Cardiac septum (tissue), 1 donor: Measurements from ENCODE around the gene ATP8B3. TPM values are rescaled to one million over a fixed set of nuclear protein-coding genes. Genes with fewer than 3 reads are reported as not detected.

Source experiments
- DNase-seq: peaks from one replicate; pipeline ENCODE4 v3.0.0-alpha.2; 2020; ENCODE audit warnings: low spot score
- intact Hi-C: fragments of 100-400 bp; cut with DNase I; formaldehyde crosslinking; loops from one replicate; pipeline ENCODE4 v1.14.0; 2022
- total RNA-seq: library from RNA; stranded (reverse); fragmentation: NEBNext Ultra II Directional; extraction: Animal tissue kit (Norgen Biotek cat#: 25700); gene quantifications from one replicate; pipeline ENCODE4 v1.2.1, GENCODE V29; 2021
- donor health status: DM: no; HTN: no; CAD: no.

Gene ATP8B3
- total RNA-seq, 1 donor from 2014 or later = 0.78 TPM

DNA sequence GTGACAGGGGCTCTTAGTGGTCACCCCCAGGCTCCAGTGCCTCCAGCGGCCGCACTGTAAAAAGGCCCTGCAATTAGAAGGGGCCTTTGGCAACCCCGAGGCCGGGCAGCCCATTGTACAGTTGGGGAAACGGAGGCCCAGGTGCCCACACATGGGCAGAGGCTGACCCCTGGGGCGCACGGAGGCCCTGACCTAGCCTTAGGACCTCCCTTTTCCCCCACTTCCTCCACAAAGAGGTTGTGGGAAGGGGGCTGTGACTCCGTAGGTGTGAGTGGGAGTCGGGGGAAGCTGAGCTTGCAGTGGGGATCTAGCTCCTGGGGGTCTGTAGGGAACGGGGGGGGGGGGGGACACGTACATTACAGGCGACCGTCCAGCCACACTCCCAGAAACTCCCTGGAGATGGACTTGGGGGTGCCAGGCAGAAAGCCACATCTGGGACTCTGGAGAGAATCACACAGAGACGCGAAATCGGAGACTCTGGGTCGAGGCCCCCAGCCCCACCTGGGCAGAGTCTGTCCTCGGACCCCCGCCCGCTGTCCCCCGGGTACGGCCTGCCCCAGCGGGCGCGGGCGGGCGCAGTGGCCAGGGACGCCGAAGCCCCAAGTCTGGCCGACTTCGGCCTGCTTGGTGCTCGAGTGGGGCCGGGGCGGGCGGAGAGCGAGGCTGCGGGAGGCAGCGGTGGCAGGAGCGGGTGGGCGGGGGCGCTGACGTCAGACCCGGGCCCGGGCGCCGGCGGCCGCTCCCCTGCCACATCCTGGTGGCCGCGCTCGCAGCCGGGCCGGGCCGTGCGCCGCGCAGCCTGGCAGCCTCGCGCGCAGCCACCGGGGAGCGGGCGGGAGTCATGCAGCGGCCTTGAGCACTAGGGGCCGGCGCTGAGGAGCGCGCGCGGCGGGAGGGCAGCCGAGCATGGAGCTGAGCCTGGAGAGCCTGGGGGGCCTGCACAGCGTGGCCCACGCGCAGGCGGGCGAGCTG lies 59.0 kb downstream of the ATP8B3 start, which contains the start of gene ONECUT3:
Gene ONECUT3 (plus strand): TSS at position 750 of the 972 bp plus-strand sequence. CDS start 157 bp downstream, at position 907.
- intact Hi-C loops = no loop called here
- no peak for DNase-seq

DNA sequence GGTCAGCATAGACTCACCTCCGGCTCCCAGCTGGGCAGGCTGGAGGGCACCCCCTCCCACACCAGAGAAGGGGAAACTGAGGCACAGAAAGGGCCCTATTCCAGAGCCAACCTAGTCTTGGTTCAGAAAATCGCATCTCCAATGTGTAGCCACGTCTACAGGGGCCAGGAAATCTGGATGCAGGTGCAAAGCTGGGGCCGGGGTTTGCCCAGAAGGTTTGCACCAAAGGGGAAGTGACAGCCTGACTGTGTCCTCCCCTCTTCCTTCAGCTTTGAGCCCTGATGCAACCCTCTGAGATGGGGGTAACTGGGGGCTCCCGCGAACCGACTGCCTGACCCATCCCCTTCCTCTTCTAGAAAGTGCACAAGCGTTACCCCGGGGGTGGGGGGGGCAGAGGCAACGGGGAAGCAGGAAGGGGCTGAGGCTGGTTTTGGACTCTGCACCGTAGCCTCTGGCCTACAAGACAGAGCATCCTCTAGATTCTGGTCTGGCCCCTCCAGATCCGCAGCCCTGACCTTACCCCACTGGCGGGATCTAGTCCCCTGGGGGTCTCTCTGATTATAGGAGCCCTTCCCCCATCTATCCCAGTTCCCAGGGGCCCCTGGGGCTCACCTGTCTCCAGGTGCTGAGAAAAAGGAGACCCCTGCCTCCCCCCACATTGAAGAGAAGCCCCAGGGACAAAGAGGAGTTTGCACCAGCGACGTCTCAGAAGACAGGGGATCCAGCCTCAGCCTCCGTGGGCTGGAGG lies 59.9 kb downstream of the ATP8B3 start:
- intact Hi-C loops = no loop called here
- no peak for DNase-seq

DNA sequence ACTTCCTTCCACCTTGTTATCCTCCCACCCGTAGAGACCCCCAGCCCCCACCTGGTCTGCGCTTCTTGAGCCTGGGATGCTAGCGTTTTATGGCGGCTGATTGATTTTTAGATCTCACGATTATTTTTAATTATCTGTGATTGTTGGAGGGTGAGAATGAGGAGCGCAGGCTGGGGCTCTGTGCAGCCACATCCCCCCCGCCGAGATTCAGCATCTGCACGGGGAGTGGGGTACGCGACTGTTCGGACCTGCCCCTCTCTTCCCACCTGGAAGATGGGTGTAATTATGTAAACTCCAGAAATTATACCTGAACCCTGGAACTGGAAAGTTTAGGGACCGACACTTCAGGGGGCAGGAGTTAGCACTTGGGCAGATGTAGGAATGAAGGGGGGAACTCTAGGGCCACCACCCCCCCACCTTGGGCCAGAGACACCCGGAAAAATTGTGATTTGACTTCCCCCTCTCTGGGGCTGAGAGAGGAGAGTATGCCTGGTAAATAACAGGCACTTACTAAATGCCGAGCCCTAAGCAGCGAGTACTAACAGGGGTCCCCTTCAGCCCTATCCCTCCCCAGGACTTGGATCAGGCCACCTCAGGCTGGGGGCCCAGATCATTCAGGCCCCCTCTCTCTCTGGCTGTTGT lies 60.6 kb downstream of the ATP8B3 start:
- no peak for DNase-seq
- intact Hi-C loops = no loop called here

DNA sequence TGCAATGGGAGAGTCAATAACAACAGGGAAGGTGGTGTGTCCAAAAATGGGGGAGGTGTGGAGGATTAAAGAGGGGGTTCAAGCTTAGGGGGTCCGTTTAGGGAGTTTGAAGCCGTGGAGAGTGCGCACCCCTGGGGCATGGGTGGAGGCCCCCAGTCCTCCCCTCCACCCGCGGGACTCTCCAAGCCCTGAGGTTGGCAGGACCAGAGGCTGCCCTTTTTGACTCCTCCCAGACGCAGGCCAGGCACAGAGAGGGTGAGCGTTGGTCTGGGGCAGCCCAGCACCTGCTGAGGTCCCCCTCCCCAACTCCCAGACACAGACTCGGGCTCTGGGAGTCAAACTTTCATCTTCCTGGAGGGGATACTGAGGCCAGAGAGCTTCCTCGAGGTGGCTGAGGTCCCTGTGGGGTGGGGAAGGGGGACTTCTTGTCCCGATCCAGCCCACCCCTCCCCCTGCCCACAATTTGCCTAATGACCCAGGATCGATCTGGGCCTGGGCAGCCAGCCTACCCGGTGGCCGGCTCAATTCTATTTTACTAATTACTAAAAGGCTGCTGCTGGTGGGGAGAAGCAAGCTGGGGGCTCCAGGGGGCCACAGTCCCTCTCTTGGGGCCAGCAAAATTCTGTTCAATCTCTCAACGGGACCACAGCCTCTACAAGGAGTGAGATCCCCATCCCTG lies 61.6 kb downstream of the ATP8B3 start:
- no peak for DNase-seq
- intact Hi-C loops = no loop called here

DNA sequence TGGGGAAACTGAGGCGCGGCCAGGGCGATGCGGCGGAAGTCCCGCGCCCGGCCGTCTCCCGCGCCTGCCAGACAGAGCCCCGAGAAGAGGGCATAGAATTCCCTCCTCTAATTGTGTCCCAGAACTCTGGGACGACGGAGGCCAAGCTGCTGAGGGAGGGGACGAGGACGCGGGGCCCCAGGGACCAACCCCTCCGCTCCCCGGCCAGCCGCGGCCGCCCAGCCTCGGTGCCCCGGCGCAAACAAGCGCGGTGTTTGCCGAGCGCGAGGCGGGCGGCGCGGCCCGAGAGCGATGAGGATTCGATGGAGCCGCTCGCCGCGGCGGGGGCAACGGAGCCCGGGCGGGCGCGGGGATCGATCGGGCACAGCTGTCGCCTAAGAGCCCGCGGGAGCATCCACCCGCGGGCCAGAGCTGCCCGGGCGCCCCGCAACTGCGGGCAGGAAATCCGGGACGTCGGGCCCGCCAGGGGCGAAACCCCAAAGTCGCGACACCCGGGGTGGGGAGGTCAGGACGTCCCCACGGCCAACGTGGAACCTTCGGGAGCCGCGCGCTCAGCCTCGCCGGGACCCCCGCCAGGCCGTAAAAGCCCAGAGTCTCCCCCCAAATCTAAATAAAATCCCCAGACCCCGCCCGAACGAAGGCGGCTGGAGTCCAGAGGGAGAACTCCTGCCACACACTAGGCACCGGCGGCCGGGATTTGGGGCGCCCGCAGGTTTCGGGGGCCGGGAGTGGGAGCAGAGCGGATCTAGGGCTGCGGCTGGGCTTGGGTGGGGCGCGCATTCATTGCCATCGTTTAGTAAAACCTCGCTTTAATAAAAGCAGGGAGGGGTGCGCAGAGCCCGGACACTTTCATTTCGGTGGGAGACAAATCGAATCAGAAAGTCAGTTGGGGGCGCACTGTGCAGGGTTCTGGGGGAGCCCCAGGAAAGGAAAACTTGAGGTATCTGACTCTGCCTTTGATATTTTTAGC lies 62.4 kb downstream of the ATP8B3 start:
- no peak for DNase-seq
- intact Hi-C loops = no loop called here

DNA sequence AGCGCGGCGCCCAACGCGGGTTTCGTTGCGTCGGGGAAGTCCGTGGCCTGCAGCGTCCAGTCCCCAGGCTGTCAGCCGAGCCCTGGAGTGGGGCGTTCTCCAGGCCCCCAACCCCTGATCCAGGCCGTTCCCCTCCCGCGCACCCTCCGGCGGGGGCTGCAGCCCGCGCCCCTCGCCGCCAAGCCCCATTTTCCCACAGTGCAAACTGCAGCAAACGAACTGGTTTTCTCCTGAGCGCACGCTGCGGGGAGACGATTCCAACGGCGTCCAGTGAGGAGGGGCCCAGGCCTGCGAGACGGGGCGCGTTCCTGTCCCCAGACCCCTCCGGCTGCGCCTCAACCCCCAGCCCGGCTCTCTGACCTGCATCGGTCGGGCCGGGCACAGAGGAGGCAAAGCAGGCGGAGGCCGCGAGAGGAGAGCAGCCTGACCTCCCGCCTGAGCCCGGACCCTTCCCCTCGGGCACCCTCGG lies 63.2 kb downstream of the ATP8B3 start:
- DNase-seq = no peak
- intact Hi-C loops = no loop called here

DNA sequence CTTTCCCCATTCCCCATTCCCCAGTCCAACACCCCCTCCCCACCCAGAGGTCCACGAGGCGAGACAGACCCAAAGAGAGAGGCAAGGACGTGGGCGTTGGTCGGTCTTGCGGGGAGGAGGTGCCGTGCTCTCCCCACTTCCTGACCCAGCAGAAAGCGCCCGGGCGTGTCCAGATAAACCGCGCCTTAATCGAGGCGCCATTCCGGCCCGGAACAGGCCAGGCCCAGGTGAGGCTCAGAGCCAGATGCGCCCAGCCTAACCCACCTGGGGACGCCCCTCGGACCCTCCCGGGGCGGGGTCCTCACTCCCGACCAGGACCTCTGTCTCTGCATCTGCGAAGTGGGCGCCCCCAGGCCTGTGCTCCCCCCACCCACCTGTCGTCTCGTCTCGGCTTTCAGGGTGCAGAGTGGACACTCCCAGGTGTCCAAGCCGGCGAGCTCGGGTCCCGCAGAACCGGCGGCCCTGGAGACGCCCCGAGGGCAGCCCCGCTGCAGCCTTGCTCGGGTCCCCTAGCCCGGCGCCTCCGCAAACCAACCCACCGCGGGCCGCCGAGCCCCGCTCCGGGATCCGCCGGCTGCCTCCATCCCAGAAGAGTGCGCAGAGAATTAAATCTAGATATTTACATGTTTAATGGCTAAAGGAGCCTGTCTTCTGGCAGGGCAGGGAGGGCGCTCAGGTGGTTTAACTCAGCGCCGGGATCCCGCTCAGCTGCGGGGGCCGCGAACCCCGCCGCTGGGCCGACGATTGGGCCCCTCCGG lies 63.8 kb downstream of the ATP8B3 start:
- intact Hi-C loops = no loop called here
- no peak for DNase-seq

DNA sequence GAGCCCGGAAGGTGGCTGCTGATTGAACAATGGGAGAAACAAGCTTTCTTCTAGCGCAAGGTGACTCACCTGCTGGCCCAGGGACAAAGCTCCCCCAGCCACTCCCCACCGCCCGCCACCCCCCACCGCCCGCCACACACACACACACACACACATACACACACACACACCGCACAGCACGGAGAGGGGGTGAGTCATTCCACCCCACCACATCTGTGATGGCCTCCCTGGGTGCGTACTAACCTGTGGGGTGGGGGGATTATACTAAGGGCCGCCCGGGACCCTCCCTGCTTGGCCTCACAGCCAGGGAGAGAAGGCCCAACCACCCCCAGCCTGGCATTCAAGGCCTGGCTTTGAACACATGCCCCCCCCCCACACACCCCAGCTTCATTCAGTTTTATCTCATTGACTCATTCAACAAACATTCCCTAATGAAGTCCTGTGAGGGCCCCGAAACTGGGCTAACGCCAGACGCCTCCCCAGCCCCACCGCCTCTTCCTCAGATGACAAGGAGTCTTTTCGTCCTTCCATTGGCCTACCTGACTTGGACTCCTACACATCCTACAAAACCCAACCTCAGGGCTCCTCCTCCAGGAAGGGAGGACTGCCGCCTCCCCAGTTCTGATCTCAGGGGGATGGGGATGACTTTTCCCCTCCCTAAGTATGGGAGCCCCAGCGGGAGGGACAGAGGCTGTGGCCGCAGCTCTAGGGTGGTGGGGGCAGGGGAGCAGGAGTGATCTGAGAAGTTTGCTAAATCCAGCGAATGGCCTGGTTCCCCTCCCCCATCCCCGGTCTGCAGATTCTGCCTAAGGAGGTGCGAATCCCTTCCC lies 64.6 kb downstream of the ATP8B3 start:
- intact Hi-C loops = no loop called here
- no peak for DNase-seq

DNA sequence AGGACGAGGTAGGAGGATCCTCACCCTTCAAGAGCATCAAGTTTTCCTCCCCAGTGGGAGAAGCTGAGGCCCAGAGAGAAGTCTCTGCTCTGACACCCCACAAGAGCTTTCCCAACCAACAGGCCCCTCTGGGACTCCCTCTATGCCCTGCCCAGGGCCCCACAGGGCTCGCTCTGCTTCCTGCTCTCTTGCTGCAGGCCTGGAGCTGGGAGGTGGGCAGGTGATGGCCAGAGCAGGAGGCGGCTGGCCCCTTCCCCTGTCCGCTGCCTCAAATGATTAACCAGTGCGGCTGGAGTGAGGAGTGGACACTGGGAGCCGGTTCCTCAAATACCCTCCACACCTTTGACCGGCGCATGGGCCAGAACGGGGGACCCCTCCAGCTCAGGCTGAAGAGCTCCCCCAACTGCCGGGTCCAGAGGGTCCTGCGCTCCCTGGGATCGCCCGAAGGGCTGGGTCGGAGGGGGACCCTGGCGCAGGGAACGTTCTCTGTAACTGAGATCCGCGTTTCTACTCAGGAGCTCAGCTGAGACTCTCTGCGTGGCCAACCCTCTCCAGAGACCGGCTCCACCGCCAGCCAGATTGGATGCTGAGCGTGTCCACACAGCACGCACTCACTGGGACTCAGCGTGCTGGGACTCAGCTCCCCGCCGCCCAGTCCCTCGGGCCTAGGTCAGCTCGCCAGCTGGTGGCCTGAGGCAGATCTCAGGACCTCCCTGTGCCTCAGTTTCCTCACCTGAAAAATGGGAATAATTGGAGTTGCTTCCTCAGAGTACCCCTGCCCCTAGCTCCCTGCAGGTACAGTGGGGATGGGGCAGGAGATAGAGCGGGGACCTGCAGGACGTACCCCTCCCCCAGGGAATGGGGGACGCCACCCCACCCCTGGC lies 65.4 kb downstream of the ATP8B3 start:
- intact Hi-C loops = no loop called here
- no peak for DNase-seq

DNA sequence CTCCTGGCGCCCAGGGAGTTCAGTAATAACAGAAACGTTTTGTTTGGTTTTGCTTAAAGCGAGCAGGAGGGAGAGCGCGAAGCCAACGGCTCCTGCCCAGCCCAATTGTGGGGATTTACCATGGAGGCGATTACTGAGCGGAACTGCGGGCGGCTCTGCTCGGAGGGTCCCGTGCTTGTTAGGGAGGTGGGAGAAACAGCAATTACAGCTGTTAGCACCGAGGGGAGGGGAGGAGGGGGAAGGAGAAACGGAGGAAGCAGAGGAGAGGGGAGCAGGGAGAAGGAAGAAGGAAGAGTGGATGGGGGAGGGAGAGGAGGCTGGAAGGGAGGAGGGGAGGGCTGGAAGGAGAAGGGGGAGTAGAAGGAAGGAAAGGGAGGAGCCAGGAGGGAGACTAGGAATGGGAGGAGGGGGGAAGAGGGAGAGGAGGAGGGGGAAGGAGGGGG lies 66.5 kb downstream of the ATP8B3 start:
- no peak for DNase-seq
- intact Hi-C loops = no loop called here

DNA sequence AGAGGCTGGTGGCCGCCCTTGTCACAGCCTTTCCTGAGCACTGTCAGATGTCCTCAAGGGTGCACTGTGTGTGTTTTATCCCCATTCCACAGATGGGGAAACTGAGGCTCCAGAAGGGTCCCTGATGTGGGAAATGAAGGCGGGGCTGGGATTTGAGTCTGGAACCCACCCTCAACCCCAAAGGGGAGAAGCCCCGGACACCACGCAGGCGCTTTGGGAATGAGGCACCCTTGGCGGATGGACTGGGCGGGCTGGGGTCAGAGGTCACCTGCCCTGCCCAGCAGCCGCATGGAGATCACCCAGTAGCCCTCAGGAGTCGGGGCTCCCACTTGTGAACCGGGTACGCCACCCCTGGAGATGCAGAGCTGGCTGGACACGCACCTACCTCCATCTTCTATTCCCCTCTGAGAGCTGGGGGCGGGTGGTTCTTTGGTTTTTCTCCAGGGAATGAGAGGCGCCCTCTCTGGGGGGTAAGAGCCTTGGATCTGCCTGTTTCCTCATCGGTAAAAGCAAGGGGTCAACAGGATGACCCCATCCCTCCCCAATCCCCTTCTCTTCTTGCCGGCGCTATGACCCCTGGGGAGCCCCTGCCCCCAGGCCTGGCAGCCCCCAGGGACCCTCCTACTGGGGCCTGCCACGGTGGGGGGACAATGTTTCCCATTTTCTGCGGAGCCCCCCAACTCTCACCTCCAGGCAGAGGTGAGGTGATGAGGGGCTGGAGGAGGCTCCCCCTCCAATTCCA lies 67.1 kb downstream of the ATP8B3 start:
- intact Hi-C loops = no loop called here
- DNase-seq = no peak

DNA sequence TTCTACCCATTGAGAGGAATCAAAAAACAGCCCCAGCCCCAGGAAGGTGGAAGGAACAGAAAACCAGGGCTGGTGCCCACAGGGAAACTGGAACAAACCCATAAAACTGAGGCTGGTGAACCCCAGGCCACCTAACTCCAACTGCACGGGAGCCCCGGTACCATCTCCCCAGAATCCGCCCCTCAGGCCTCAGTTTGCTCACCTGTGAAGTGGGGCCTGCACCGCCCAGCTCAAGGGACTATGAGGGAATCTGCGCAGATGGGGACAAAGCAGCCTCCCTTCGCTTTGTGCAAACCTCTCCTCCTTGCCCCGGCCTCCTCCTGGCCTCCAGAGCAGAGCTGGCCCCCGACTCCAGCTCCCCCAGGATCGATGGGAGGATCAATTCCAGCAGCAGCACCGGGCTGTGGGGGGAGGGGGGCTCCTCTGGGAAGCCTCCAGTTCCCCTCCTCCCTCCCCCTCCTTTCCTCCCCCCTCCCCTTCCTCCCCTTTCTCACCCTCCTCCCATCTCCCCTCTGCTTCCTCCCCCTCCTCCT lies 67.9 kb downstream of the ATP8B3 start:
- no peak for DNase-seq
- intact Hi-C loops = no loop called here

DNA sequence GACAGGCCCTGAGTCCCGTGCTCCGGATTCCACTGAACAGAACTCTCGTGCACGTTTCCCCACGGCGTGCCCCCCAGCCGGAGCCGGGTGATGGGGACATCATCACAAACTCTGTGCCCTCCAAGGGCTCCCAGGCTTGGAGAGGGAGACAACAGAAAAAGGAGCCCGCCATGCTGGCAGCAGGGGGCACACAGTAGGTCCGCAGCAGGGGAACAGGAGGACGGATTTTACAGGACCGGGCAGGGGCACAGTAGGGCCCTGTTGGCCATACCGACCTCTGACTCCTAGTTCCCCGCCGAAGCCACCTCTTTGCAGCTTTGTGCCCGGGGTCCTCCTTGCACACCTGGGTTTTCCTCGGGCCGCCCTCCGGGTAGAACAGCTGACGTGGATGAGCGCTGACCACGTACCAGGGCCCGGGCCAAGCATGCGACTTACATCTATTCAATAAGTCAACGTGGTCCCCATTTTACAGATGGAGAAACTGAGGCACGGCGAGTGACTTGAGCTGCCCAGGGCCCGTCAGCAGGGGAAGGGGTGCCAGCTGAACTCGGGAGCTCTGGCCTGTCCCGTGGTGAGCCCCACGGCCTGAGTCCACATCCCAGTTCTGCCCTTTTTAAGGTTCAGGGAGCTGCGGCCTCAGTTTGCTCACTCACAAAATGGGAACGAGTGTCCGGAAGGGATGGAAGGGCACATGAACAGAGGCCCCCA lies 68.9 kb downstream of the ATP8B3 start:
- intact Hi-C loops = no loop called here
- DNase-seq = no peak

DNA sequence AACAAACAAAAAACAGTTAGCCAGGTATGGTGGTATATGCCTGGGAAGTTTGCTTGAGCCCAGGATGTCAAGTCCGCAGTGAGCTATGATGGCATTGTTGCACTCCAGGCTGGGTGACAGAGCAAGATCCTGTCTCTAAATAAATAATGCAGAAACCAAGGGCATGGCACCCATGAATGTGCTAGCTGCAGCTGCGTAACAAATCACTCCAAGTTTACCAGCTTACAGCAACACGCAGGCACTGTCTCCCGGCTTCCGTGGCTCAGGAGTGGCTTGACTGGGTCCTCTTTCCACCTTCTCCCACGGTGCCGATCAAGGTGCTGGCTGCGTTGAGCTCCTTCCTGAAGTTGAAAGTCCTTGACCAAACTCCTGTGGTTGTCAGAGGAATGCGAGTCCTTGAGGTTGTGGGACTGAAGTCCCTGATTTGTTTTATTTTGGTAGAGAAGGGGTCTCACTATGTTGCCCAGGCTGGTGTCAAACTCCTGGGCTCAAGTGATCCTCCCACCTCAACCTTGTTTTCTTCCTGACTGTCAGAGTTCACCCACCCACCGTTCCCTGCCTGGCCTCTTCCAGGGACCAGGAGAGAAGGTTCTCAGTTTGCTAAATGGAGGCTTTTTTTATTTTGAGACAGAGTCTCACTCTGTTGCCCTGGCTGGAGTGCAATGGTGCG lies 72.0 kb downstream of the ATP8B3 start:
- DNase-seq = no peak
- intact Hi-C loops = no loop called here
